HG03342 (cell line): Measurements from ENCODE around the gene HIBCH.
"Not testable (repeated sequence)": the region's sequence is repeated elsewhere in the genome, so short reads cannot be mapped to it uniquely, and the experiment has no call there.

Experiments used
- ATAC-seq: cut with Tn5 transposase; IDR thresholded peaks from one replicate; pipeline ENCODE4 v1.9.1; 2021; ENCODE audit warnings: mild to moderate bottlenecking, moderate library complexity; ENCODE audit not compliant: unreplicated experiment

The HIBCH gene

GRCh38 chr2:190319555-190320498 lies at the start of gene HIBCH:
Gene HIBCH, minus strand, starts transcription at chr2:190319826. Its CDS starts 76 bp downstream, at chr2:190319750.
- peak; percentile 94 for ATAC-seq

GRCh38 chr2:190367091-190367490 lies 47.5 kb upstream of the HIBCH start:
- ATAC-seq: no peak

GRCh38 chr2:190366248-190366753 lies 46.7 kb upstream of the HIBCH start:
- no peak for ATAC-seq

- ATAC-seq: no peak
Measured at GRCh38 chr2:190365499-190366204, 46.0 kb upstream of the HIBCH start.

GRCh38 chr2:190362894-190363293 lies 43.3 kb upstream of the HIBCH start:
- ATAC-seq: no peak

GRCh38 chr2:190361572-190361971 lies 41.9 kb upstream of the HIBCH start:
- no peak for ATAC-seq

GRCh38 chr2:190360965-190361364 lies 41.3 kb upstream of the HIBCH start:
- ATAC-seq: no peak

GRCh38 chr2:190360561-190360960 lies 40.9 kb upstream of the HIBCH start:
- ATAC-seq: no peak

- ATAC-seq: not testable (repeated sequence)
Measured at GRCh38 chr2:190358655-190359448, 39.2 kb upstream of the HIBCH start.

GRCh38 chr2:190357600-190357999 lies 38.0 kb upstream of the HIBCH start:
- no peak for ATAC-seq

- ATAC-seq: no peak
Measured at GRCh38 chr2:190355968-190356644, 36.5 kb upstream of the HIBCH start.

- no peak for ATAC-seq
Measured at GRCh38 chr2:190354003-190354690, 34.5 kb upstream of the HIBCH start.

GRCh38 chr2:190353537-190353899 lies 33.9 kb upstream of the HIBCH start:
- no peak for ATAC-seq

- ATAC-seq: no peak
Measured at GRCh38 chr2:190352668-190353536, 33.3 kb upstream of the HIBCH start.

- no peak for ATAC-seq
Measured at GRCh38 chr2:190351955-190352354, 32.3 kb upstream of the HIBCH start.

- no peak for ATAC-seq
Measured at GRCh38 chr2:190350371-190350770, 30.7 kb upstream of the HIBCH start.

GRCh38 chr2:190344276-190344827 lies 24.7 kb upstream of the HIBCH start:
- ATAC-seq: peak; percentile 51

GRCh38 chr2:190343536-190344275 lies 24.1 kb upstream of the HIBCH start, which contains the start of gene INPP1:
Gene INPP1, plus strand, starts transcription at chr2:190343589. Its CDS starts 16,514 bp downstream, at chr2:190360103.
- peak; percentile 51 for ATAC-seq
